CD4-positive, CD25-positive, alpha-beta regulatory T cell (primary cell): ENCODE data around the gene KAT6B. TPM values are rescaled to one million over a fixed set of nuclear protein-coding genes. Genes with fewer than 3 reads are reported as not detected.

Source experiments
- ATAC-seq, 2 donors: fragments of 150-1000 bp; cut with Tn5 transposase; one replicate each; pipeline ENCODE4 v1.10.0; 2021; ENCODE audit warnings: low read depth in 2 of 2, moderate number of reproducible peaks in 2 of 2, moderate library complexity in 1 of 2
- DNase-seq, 3 donors: peaks; one replicate each; pipeline versions ENCODE4 v3.0.0 to v3.0.0-alpha.2; 2012 to 2022; ENCODE audit warnings: mixed read lengths in 1 of 3
- H3K27ac ChIP-seq: one replicate; pipeline ENCODE4 v1.7.0; 2013; ENCODE audit warnings: mild to moderate bottlenecking, low read length; ENCODE audit not compliant: insufficient read depth, poor library complexity, severe bottlenecking
- H3K27me3 ChIP-seq: one replicate; pipeline ENCODE4 v1.7.0; 2013; ENCODE audit warnings: low read length; ENCODE audit not compliant: control insufficient read depth, insufficient read depth
- H3K36me3 ChIP-seq: one replicate; pipeline ENCODE4 v1.7.0; 2013; ENCODE audit warnings: mild to moderate bottlenecking, low read length, moderate library complexity; ENCODE audit not compliant: control insufficient read depth, insufficient read depth
- H3K4me1 ChIP-seq: 2 replicates; pipeline ENCODE4 v1.7.0; 2013; ENCODE audit warnings: mild to moderate bottlenecking, low read length; ENCODE audit not compliant: insufficient read depth, control insufficient read depth, poor library complexity, severe bottlenecking
- H3K4me3 ChIP-seq: one replicate; pipeline ENCODE4 v1.7.0; 2013; ENCODE audit warnings: low read depth, mild to moderate bottlenecking, low read length, moderate library complexity
- H3K9me3 ChIP-seq, 2 experiments: 1 replicate in 1 of 2; 2 replicates in 1 of 2; pipeline ENCODE4 v1.7.0; 2013; ENCODE audit warnings: low read length in 2 of 2, mild to moderate bottlenecking in 1 of 2, moderate library complexity in 1 of 2; ENCODE audit not compliant: control insufficient read depth in 2 of 2
- H3K27ac Mint-ChIP-seq, 3 donors: one replicate each; pipeline ENCODE4 v1.8.0; 2020 to 2022; ENCODE audit warnings: mild to moderate bottlenecking in 3 of 3, mixed read lengths in 3 of 3, moderate library complexity in 2 of 3
- H3K27me3 Mint-ChIP-seq: one replicate; pipeline ENCODE4 v1.8.0; 2022; ENCODE audit warnings: mild to moderate bottlenecking, mixed read lengths
- H3K36me3 Mint-ChIP-seq: one replicate; pipeline ENCODE4 v1.8.0; 2020; ENCODE audit warnings: mixed read lengths
- H3K4me1 Mint-ChIP-seq, 4 donors: one replicate each; pipeline ENCODE4 v1.8.0; 2020 to 2022; ENCODE audit warnings: mixed read lengths in 4 of 4, mild to moderate bottlenecking in 1 of 4
- H3K4me3 Mint-ChIP-seq, 4 donors: one replicate each; pipeline ENCODE4 v1.8.0; 2020 to 2022; ENCODE audit warnings: mild to moderate bottlenecking in 4 of 4, mixed read lengths in 4 of 4, moderate library complexity in 3 of 4
- H3K9me3 Mint-ChIP-seq, 7 donors: one replicate each; pipeline ENCODE4 v1.8.0; 2020 to 2022; ENCODE audit warnings: mixed read lengths in 7 of 7, mild to moderate bottlenecking in 3 of 7, moderate library complexity in 2 of 7
- polyA plus RNA-seq, 4 donors: library from polyadenylated mRNA; unstranded; fragments of 300-500 nt; fragmentation: Illumina TruSeq; gene quantifications; one replicate each; pipeline ENCODE4 v1.2.3, GENCODE V29; 2021
- total RNA-seq: library from RNA; stranded (reverse); gene quantifications from one replicate; pipeline ENCODE4 v1.2.3, GENCODE V29; 2022

KAT6B gene
- total and polyA plus RNA-seq, 5 donors from 2014 or later = 14.5 to 67.1 (median 16.6) TPM

- no peaks in the 10 kb centered on the region for H3K36me3 Mint-ChIP-seq
- no peaks in the 10 kb centered on the region for H3K9me3 Mint-ChIP-seq
- Histone ChIP-seq H3K9me3 (no peaks in the 10 kb centered on the region), H3K4me1 (no peaks in the 10 kb centered on the region), H3K27ac (no peak overlapping the region), H3K36me3 (no peaks in the 10 kb centered on the region), H3K27me3 (no peaks in the 10 kb centered on the region), H3K4me3 (no peak overlapping the region)
- DNase-seq (no peak), ATAC-seq (no peak)
- H3K4me1 Mint-ChIP-seq = peaks cover 0 to 2% (median under 1%) of the 10 kb centered on the region in 4 donors
- peak overlapping the region in 1 of 3 donors; percentile 67 for H3K27ac Mint-ChIP-seq
- no peak overlapping the region for H3K4me3 Mint-ChIP-seq
- no peaks in the 10 kb centered on the region for H3K27me3 Mint-ChIP-seq
Observed at GRCh38 chr10:75066271-75066670, 239.9 kb downstream of the KAT6B start.

- no peaks in the 10 kb centered on the region for H3K9me3 ChIP-seq
- H3K4me1 ChIP-seq = no peaks in the 10 kb centered on the region
- H3K27ac Mint-ChIP-seq = no peak overlapping the region
- DNase-seq (no peak), ATAC-seq (no peak)
- H3K4me3 Mint-ChIP-seq = no peak overlapping the region
- H3K27me3 Mint-ChIP-seq = no peaks in the 10 kb centered on the region
- H3K27ac ChIP-seq = no peak overlapping the region
- H3K27me3 ChIP-seq = no peaks in the 10 kb centered on the region
- no peak overlapping the region for H3K4me3 ChIP-seq
- no peaks in the 10 kb centered on the region for H3K36me3 Mint-ChIP-seq
- no peaks in the 10 kb centered on the region for H3K9me3 Mint-ChIP-seq
- H3K4me1 Mint-ChIP-seq = peaks cover 0 to 2% (median under 1%) of the 10 kb centered on the region in 4 donors
- no peaks in the 10 kb centered on the region for H3K36me3 ChIP-seq
Observed at GRCh38 chr10:75067272-75067671, 240.9 kb downstream of the KAT6B start.

- Mint-ChIP-seq H3K4me1 (peaks cover 0 to 2% (median 0%) of the 10 kb centered on the region in 4 donors), H3K27me3 (no peaks in the 10 kb centered on the region), H3K4me3 (no peak overlapping the region), H3K9me3 (no peaks in the 10 kb centered on the region), H3K27ac (no peak overlapping the region), H3K36me3 (no peaks in the 10 kb centered on the region)
- Histone ChIP-seq H3K36me3 (no peaks in the 10 kb centered on the region), H3K9me3 (no peaks in the 10 kb centered on the region), H3K4me1 (no peaks in the 10 kb centered on the region), H3K4me3 (no peak overlapping the region), H3K27ac (no peak overlapping the region), H3K27me3 (no peaks in the 10 kb centered on the region)
- no peak for DNase-seq
- ATAC-seq = no peak
Observed at GRCh38 chr10:75068523-75068922, 242.1 kb downstream of the KAT6B start.

GRCh38 chr10:75070476-75070875 lies 244.1 kb downstream of the KAT6B start:
- Histone ChIP-seq H3K9me3 (no peaks in the 10 kb centered on the region), H3K4me3 (no peak overlapping the region), H3K27ac (no peak overlapping the region), H3K27me3 (no peaks in the 10 kb centered on the region), H3K4me1 (no peaks in the 10 kb centered on the region), H3K36me3 (no peaks in the 10 kb centered on the region)
- Mint-ChIP-seq H3K27ac (peak overlapping the region in 1 of 3 donors; percentile 26), H3K9me3 (no peaks in the 10 kb centered on the region), H3K27me3 (no peaks in the 10 kb centered on the region), H3K36me3 (no peaks in the 10 kb centered on the region), H3K4me1 (peaks cover 0 to 2% (median 0%) of the 10 kb centered on the region in 4 donors), H3K4me3 (no peak overlapping the region)
- ATAC-seq (no peak), DNase-seq (no peak)

GRCh38 chr10:75070961-75071428 lies 244.6 kb downstream of the KAT6B start:
- no peaks in the 10 kb centered on the region for H3K27me3 ChIP-seq
- H3K9me3 ChIP-seq = no peaks in the 10 kb centered on the region
- DNase-seq = no peak
- H3K36me3 ChIP-seq = no peaks in the 10 kb centered on the region
- no peaks in the 10 kb centered on the region for H3K9me3 Mint-ChIP-seq
- no peak overlapping the region for H3K27ac ChIP-seq
- no peak for ATAC-seq
- no peaks in the 10 kb centered on the region for H3K27me3 Mint-ChIP-seq
- H3K4me3 Mint-ChIP-seq = no peak overlapping the region
- no peak overlapping the region for H3K27ac Mint-ChIP-seq
- H3K4me1 ChIP-seq = no peaks in the 10 kb centered on the region
- no peaks in the 10 kb centered on the region for H3K36me3 Mint-ChIP-seq
- peaks cover 0 to 2% (median 0%) of the 10 kb centered on the region in 4 donors for H3K4me1 Mint-ChIP-seq
- no peak overlapping the region for H3K4me3 ChIP-seq

GRCh38 chr10:75071756-75072155 lies 245.4 kb downstream of the KAT6B start:
- Histone ChIP-seq H3K36me3 (no peaks in the 10 kb centered on the region), H3K4me1 (no peaks in the 10 kb centered on the region), H3K27me3 (no peaks in the 10 kb centered on the region), H3K4me3 (no peak overlapping the region), H3K9me3 (no peaks in the 10 kb centered on the region), H3K27ac (no peak overlapping the region)
- no peaks in the 10 kb centered on the region for H3K36me3 Mint-ChIP-seq
- DNase-seq = no peak
- H3K27ac Mint-ChIP-seq = no peak overlapping the region
- no peak for ATAC-seq
- H3K4me3 Mint-ChIP-seq = no peak overlapping the region
- H3K27me3 Mint-ChIP-seq = no peaks in the 10 kb centered on the region
- H3K4me1 Mint-ChIP-seq = peaks cover 0 to 2% (median 0%) of the 10 kb centered on the region in 4 donors
- peaks cover 0 to 2% (median 0%) of the 10 kb centered on the region in 7 donors for H3K9me3 Mint-ChIP-seq

- no peak overlapping the region for H3K27ac ChIP-seq
- H3K9me3 Mint-ChIP-seq = peaks cover 0 to 2% (median 0%) of the 10 kb centered on the region in 7 donors
- no peak overlapping the region for H3K4me3 Mint-ChIP-seq
- H3K4me1 ChIP-seq = no peaks in the 10 kb centered on the region
- H3K4me3 ChIP-seq = no peak overlapping the region
- peaks cover 0 to 2% (median 0%) of the 10 kb centered on the region in 4 donors for H3K4me1 Mint-ChIP-seq
- ATAC-seq = no peak
- no peaks in the 10 kb centered on the region for H3K27me3 ChIP-seq
- no peaks in the 10 kb centered on the region for H3K36me3 Mint-ChIP-seq
- no peaks in the 10 kb centered on the region for H3K36me3 ChIP-seq
- DNase-seq = no peak
- H3K27me3 Mint-ChIP-seq = no peaks in the 10 kb centered on the region
- H3K27ac Mint-ChIP-seq = peak overlapping the region in 1 of 3 donors; percentile 20
- H3K9me3 ChIP-seq = no peaks in the 10 kb centered on the region
Observed at GRCh38 chr10:75072727-75073126, 246.3 kb downstream of the KAT6B start.

GRCh38 chr10:75073442-75073841 lies 247.0 kb downstream of the KAT6B start:
- no peaks in the 10 kb centered on the region for H3K36me3 Mint-ChIP-seq
- Histone ChIP-seq H3K27ac (no peak overlapping the region), H3K4me1 (no peaks in the 10 kb centered on the region), H3K27me3 (no peaks in the 10 kb centered on the region), H3K36me3 (no peaks in the 10 kb centered on the region), H3K4me3 (no peak overlapping the region), H3K9me3 (no peaks in the 10 kb centered on the region)
- H3K27me3 Mint-ChIP-seq = no peaks in the 10 kb centered on the region
- H3K27ac Mint-ChIP-seq = no peak overlapping the region
- peaks cover 0 to 2% (median 0%) of the 10 kb centered on the region in 4 donors for H3K4me1 Mint-ChIP-seq
- no peak overlapping the region for H3K4me3 Mint-ChIP-seq
- no peak for DNase-seq
- H3K9me3 Mint-ChIP-seq = peaks cover 0 to 2% (median 0%) of the 10 kb centered on the region in 7 donors
- no peak for ATAC-seq
